ENCODE results near the gene GATC. TPM values are rescaled to one million over a fixed set of nuclear protein-coding genes. Genes with fewer than 3 reads are reported as not detected.

GATC gene
- total and polyA plus RNA-seq, 2 donors (not counting 1 experiment from before 2014, with no cell fraction given), result 15.0 to 26.0 TPM

DNA sequence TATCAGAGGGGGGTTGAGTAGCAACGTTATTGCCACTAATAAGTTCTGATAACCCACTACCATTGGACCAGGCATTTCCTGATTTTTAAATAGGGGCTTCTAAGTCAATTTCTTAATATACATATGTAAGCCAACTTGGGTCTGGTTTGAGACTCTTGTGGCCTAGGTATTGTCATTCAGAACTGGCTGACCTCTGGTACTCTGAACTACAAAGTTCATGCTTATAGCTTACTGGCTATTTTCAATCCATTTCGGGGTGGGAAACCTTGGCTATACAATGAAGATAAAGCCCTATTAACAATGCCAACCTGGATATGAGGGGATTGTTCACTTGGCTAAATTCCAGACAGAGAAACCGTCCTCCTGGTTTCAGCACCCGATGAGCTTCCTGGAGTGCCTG is 58.3 kb downstream of the GATC start:
- Mint-ChIP-seq H3K4me3 (no peak overlapping the region), H3K27me3 (no peaks in the 10 kb centered on the region), H3K27ac (no peak overlapping the region), H3K4me1 (no peaks in the 10 kb centered on the region), H3K9me3 (ENCODE audit: insufficient read depth) (no peaks in the 10 kb centered on the region)
- Histone ChIP-seq H3K9ac (ENCODE audit: low read length) (no peak overlapping the region), H2AFZ (ENCODE audit: insufficient read depth, low read depth, low read length, poor library complexity, severe bottlenecking) (no peak overlapping the region), H4K20me1 (ENCODE audit: control insufficient read depth, insufficient read depth, low read length, poor library complexity, severe bottlenecking) (no peaks in the 10 kb centered on the region), H3K4me3 (ENCODE audit: control extremely low read depth in 1 of 5, extremely low read depth in 1 of 5, insufficient read depth in 1 of 5, low read depth in 2 of 5, low read length in 4 of 5) (no peak overlapping the region), H3K4me1 (ENCODE audit: control insufficient read depth in 2 of 2, insufficient read depth in 2 of 2, low read length in 2 of 2) (no peaks in the 10 kb centered on the region), H3K27me3 (replicated peaks in 1 of 4; ENCODE audit: control extremely low read depth in 1 of 4, control insufficient read depth in 3 of 4, insufficient read depth in 4 of 4, low read length in 3 of 4) (no peaks in the 10 kb centered on the region), H3K9me3 (ENCODE audit: control extremely low read depth in 1 of 3, control insufficient read depth in 2 of 3, insufficient read depth in 1 of 3, low read length in 2 of 3) (no peaks in the 10 kb centered on the region), H3K27ac (ENCODE audit: low read length in 2 of 2) (no peak overlapping the region), H3K36me3 (replicated peaks in 1 of 2; ENCODE audit: control extremely low read depth in 1 of 2, control insufficient read depth in 1 of 2, extremely low read depth in 1 of 2, insufficient read depth in 2 of 2, low read length in 1 of 2) (peaks cover 1 to 37% of the 10 kb centered on the region in 2 experiments), H3K4me2 (replicated peaks; ENCODE audit: low read depth, low read length, poor library complexity, severe bottlenecking) (no peak overlapping the region), H3K79me2 (ENCODE audit: control insufficient read depth, insufficient read depth, low read length) (peaks cover 5% of the 10 kb centered on the region)
- ATAC-seq (ENCODE audit: low read depth) (no peak), DNase-seq (no peak)
- TF ChIP-seq, protein P1, sequence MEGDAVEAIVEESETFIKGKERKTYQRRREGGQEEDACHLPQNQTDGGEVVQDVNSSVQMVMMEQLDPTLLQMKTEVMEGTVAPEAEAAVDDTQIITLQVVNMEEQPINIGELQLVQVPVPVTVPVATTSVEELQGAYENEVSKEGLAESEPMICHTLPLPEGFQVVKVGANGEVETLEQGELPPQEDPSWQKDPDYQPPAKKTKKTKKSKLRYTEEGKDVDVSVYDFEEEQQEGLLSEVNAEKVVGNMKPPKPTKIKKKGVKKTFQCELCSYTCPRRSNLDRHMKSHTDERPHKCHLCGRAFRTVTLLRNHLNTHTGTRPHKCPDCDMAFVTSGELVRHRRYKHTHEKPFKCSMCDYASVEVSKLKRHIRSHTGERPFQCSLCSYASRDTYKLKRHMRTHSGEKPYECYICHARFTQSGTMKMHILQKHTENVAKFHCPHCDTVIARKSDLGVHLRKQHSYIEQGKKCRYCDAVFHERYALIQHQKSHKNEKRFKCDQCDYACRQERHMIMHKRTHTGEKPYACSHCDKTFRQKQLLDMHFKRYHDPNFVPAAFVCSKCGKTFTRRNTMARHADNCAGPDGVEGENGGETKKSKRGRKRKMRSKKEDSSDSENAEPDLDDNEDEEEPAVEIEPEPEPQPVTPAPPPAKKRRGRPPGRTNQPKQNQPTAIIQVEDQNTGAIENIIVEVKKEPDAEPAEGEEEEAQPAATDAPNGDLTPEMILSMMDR (IDR thresholded peaks at IDR 0.05), result no peak
- TF ChIP-seq EZH2 (IDR thresholded peaks at IDR 0.05; ENCODE audit: borderline replicate concordance, insufficient read depth, low read depth, low read length, poor library complexity, severe bottlenecking), result no peak
- 100% methylated on average over 2 of the region's 4 CpGs for WGBS (ENCODE audit: insufficient coverage)
- ChIA-PET POLR2A (no interaction called here), CTCF (interaction anchor here (0.7 kb wide), 1 partner anchor 36 kb away, joined by 3 read pairs; no protein-coding TSS in a partner anchor)
- intact Hi-C loops (cut with micrococcal nuclease), result no loop called here

GRCh38 chr12:120508537-120508936 is 62.3 kb downstream of the GATC start:
- Mint-ChIP-seq H3K27ac (no peak overlapping the region), H3K9me3 (ENCODE audit: insufficient read depth) (no peaks in the 10 kb centered on the region), H3K27me3 (no peaks in the 10 kb centered on the region), H3K4me1 (no peaks in the 10 kb centered on the region), H3K4me3 (no peak overlapping the region)
- intact Hi-C loops (cut with micrococcal nuclease), result no loop called here
- Histone ChIP-seq H3K4me3 (ENCODE audit: control extremely low read depth in 1 of 5, extremely low read depth in 1 of 5, insufficient read depth in 1 of 5, low read depth in 2 of 5, low read length in 4 of 5) (no peak overlapping the region), H2AFZ (ENCODE audit: insufficient read depth, low read depth, low read length, poor library complexity, severe bottlenecking) (no peak overlapping the region), H3K4me1 (ENCODE audit: control insufficient read depth in 2 of 2, insufficient read depth in 2 of 2, low read length in 2 of 2) (no peaks in the 10 kb centered on the region), H3K9me3 (ENCODE audit: control extremely low read depth in 1 of 3, control insufficient read depth in 2 of 3, insufficient read depth in 1 of 3, low read length in 2 of 3) (no peaks in the 10 kb centered on the region), H3K79me2 (ENCODE audit: control insufficient read depth, insufficient read depth, low read length) (peaks cover 5% of the 10 kb centered on the region), H4K20me1 (ENCODE audit: control insufficient read depth, insufficient read depth, low read length, poor library complexity, severe bottlenecking) (no peaks in the 10 kb centered on the region), H3K9ac (ENCODE audit: low read length) (no peak overlapping the region), H3K36me3 (replicated peaks in 1 of 2; ENCODE audit: control extremely low read depth in 1 of 2, control insufficient read depth in 1 of 2, extremely low read depth in 1 of 2, insufficient read depth in 2 of 2, low read length in 1 of 2) (peaks cover 3 to 48% of the 10 kb centered on the region in 2 experiments), H3K4me2 (replicated peaks; ENCODE audit: low read depth, low read length, poor library complexity, severe bottlenecking) (no peak overlapping the region), H3K27ac (ENCODE audit: low read length in 2 of 2) (no peak overlapping the region), H3K27me3 (replicated peaks in 1 of 4; ENCODE audit: control extremely low read depth in 1 of 4, control insufficient read depth in 3 of 4, insufficient read depth in 4 of 4, low read length in 3 of 4) (no peaks in the 10 kb centered on the region)
- TF ChIP-seq, protein P1 (IDR thresholded peaks at IDR 0.05), result no peak
- no peak for TF ChIP-seq EZH2 (IDR thresholded peaks at IDR 0.05; ENCODE audit: borderline replicate concordance, insufficient read depth, low read depth, low read length, poor library complexity, severe bottlenecking)
- ChIA-PET POLR2A (interaction anchor here (0.6 kb wide), 1 partner anchor 19 kb away, joined by 9 read pairs; no protein-coding TSS in a partner anchor), CTCF (interaction anchor here (0.9 kb wide), 1 partner anchor 191 kb away, joined by 4 read pairs; no protein-coding TSS in a partner anchor)
- 93% methylated on average over 6 of the region's 8 CpGs for WGBS (ENCODE audit: insufficient coverage)
- no peak for ATAC-seq (ENCODE audit: low read depth)
- no peak for DNase-seq

Small RNA genes within 50 kb of the gene (small RNA-seq; reads per million reads assigned to genes)
- not detected for gene RF00019 (ENCODE audit: insufficient read length, low read depth, low replicate concordance)

Other genes starting within 250 kb of the GATC start
- gene RPLP0, start 245.3 kb upstream of the GATC start, total RNA-seq, result 1,817 and 1,873 TPM in 2 replicates
- 4,783 and 7,975 TPM in 2 replicates for gene RPLP0, start 245.3 kb upstream of the GATC start, polyA plus RNA-seq
- gene PXN, start 180.7 kb upstream of the GATC start, total RNA-seq, result 2.0 and 2.8 TPM in 2 replicates
- gene PXN, start 180.7 kb upstream of the GATC start, polyA plus RNA-seq, result 3.1 and 5.4 TPM in 2 replicates
- 12,344 and 13,004 TPM in 2 replicates for gene RNU4-2, start 154.5 kb upstream of the GATC start, total RNA-seq
- gene RNU4-2, start 154.5 kb upstream of the GATC start, polyA plus RNA-seq, result not detected in 2 replicates
- gene RNU4-1, start 153.2 kb upstream of the GATC start, total RNA-seq, result 3,269 and 3,426 TPM in 2 replicates
- not detected in 2 replicates for gene RNU4-1, start 153.2 kb upstream of the GATC start, polyA plus RNA-seq
- gene SIRT4, start 144.1 kb upstream of the GATC start, total RNA-seq, result 2.5 and 4.8 TPM in 2 replicates
- 1.3 and 1.5 TPM in 2 replicates for gene SIRT4, start 144.1 kb upstream of the GATC start, polyA plus RNA-seq
- not detected in 2 replicates for gene PLA2G1B, start 118.7 kb upstream of the GATC start, total RNA-seq
- not detected in 2 replicates for gene PLA2G1B, start 118.7 kb upstream of the GATC start, polyA plus RNA-seq
- gene MSI1, start 77.3 kb upstream of the GATC start, total RNA-seq, result not detected in 2 replicates
- not detected in 2 replicates for gene MSI1, start 77.3 kb upstream of the GATC start, polyA plus RNA-seq
- 132 and 137 TPM in 2 replicates for gene COX6A1, start 8.3 kb upstream of the GATC start, total RNA-seq
- gene COX6A1, start 8.3 kb upstream of the GATC start, polyA plus RNA-seq, result 366 and 484 TPM in 2 replicates
- 15.8 and 19.6 TPM in 2 replicates for gene TRIAP1, start 60 bp upstream of the GATC start, total RNA-seq
- 13.8 and 20.5 TPM in 2 replicates for gene TRIAP1, start 60 bp upstream of the GATC start, polyA plus RNA-seq
- gene SRSF9, start 23.3 kb downstream of the GATC start, total RNA-seq, result 151 and 157 TPM in 2 replicates
- gene SRSF9, start 23.3 kb downstream of the GATC start, polyA plus RNA-seq, result 96.3 and 188 TPM in 2 replicates
- 132 and 138 TPM in 2 replicates for gene DYNLL1, start 49.7 kb downstream of the GATC start, total RNA-seq
- 74.3 and 116 TPM in 2 replicates for gene DYNLL1, start 49.7 kb downstream of the GATC start, polyA plus RNA-seq
- 22.1 and 25.4 TPM in 2 replicates for gene COQ5, start 82.7 kb downstream of the GATC start, total RNA-seq
- 9.8 and 14.2 TPM in 2 replicates for gene COQ5, start 82.7 kb downstream of the GATC start, polyA plus RNA-seq
- 227 and 236 TPM in 2 replicates for gene RNF10, start 87.9 kb downstream of the GATC start, total RNA-seq
- 163 and 250 TPM in 2 replicates for gene RNF10, start 87.9 kb downstream of the GATC start, polyA plus RNA-seq
- 60.6 and 61.4 TPM in 2 replicates for gene POP5, start 135.0 kb downstream of the GATC start, total RNA-seq
- gene POP5, start 135.0 kb downstream of the GATC start, polyA plus RNA-seq, result 98.0 and 107 TPM in 2 replicates
- not detected in 2 replicates for gene CABP1, start 194.2 kb downstream of the GATC start, total RNA-seq
- gene CABP1, start 194.2 kb downstream of the GATC start, polyA plus RNA-seq, result not detected in 2 replicates
- 39.8 and 52.6 TPM in 2 replicates for gene MLEC, start 240.7 kb downstream of the GATC start, total RNA-seq
- gene MLEC, start 240.7 kb downstream of the GATC start, polyA plus RNA-seq, result 3.4 and 5.5 TPM in 2 replicates